CD14-positive monocyte (primary cell): ENCODE results near the gene SMIM27. TPM values are rescaled to one million over a fixed set of nuclear protein-coding genes. Genes with fewer than 3 reads are reported as not detected.

ENCODE experiments used
- DNase-seq, 3 donors: peaks; one replicate each; pipeline ENCODE4 v3.0.0-alpha.2; 2011 to 2022
- H2AFZ ChIP-seq: 2 replicates; pipeline ENCODE4 v1.6.0; 2012; ENCODE audit warnings: mild to moderate bottlenecking, low read depth, low read length, inconsistent platforms; ENCODE audit not compliant: insufficient read depth, poor library complexity, severe bottlenecking
- H3K27ac ChIP-seq, 2 donors: 1 replicate in 1 of 2; 2 replicates in 1 of 2; pipeline ENCODE4 v1.5.1; 2012 to 2013; ENCODE audit warnings: low read length in 2 of 2, control low read depth in 1 of 2, inconsistent platforms in 1 of 2, low read depth in 1 of 2, mild to moderate bottlenecking in 1 of 2
- H3K27me3 ChIP-seq, 2 donors: one replicate each; pipeline versions ENCODE4 v1.6.0 to v1.6.1; 2011 to 2013; ENCODE audit warnings: low read length in 2 of 2; ENCODE audit not compliant: control insufficient read depth in 2 of 2, insufficient read depth in 2 of 2
- H3K36me3 ChIP-seq, 2 donors: replicated peaks in 1 of 2; 1 replicate in 1 of 2; 2 replicates in 1 of 2; pipeline versions ENCODE4 v1.5.1 to v1.6.1; 2012 to 2013; ENCODE audit warnings: low read length in 2 of 2, control low read depth in 1 of 2, inconsistent platforms in 1 of 2, mild to moderate bottlenecking in 1 of 2; ENCODE audit not compliant: insufficient read depth in 2 of 2, control insufficient read depth in 1 of 2
- H3K4me1 ChIP-seq, 2 donors: 1 replicate in 1 of 2; 2 replicates in 1 of 2; pipeline versions ENCODE4 v1.5.1 to v1.6.1; 2012 to 2013; ENCODE audit warnings: low read length in 2 of 2, control low read depth in 1 of 2, inconsistent platforms in 1 of 2, mild to moderate bottlenecking in 1 of 2, moderate library complexity in 1 of 2; ENCODE audit not compliant: insufficient read depth in 2 of 2, control insufficient read depth in 1 of 2
- H3K4me2 ChIP-seq: replicated peaks from 2 replicates; pipeline ENCODE3; 2012; ENCODE audit warnings: low read length, moderate library complexity, mild to moderate bottlenecking; ENCODE audit not compliant: poor library complexity, severe bottlenecking; ENCODE audit errors: extremely low read depth
- H3K4me3 ChIP-seq, 3 experiments: fragments of 200-600 bp in 1 of 3; sonication (generic) in 1 of 3; replicated peaks in 1 of 3; 1 replicate in 2 of 3; 2 replicates in 1 of 3; pipeline ENCODE4 v1.5.1; 2011 to 2013; ENCODE audit warnings: low read length in 3 of 3, mild to moderate bottlenecking in 3 of 3, control low read depth in 2 of 3, low read depth in 2 of 3, inconsistent platforms in 1 of 3, moderate library complexity in 1 of 3
- H3K79me2 ChIP-seq: 2 replicates; pipeline ENCODE4 v1.6.0; 2012; ENCODE audit warnings: mild to moderate bottlenecking, control low read depth, inconsistent platforms, low read length, moderate library complexity; ENCODE audit not compliant: insufficient read depth
- H3K9ac ChIP-seq: 2 replicates; pipeline ENCODE4 v1.6.0; 2017; ENCODE audit warnings: low read length, mild to moderate bottlenecking; ENCODE audit not compliant: insufficient read depth, poor library complexity, severe bottlenecking
- H3K9me3 ChIP-seq, 2 donors: replicated peaks in 1 of 2; 1 replicate in 1 of 2; 2 replicates in 1 of 2; pipeline versions ENCODE4 v1.5.1 to v1.6.1; 2012 to 2013; ENCODE audit warnings: low read length in 2 of 2, control low read depth in 1 of 2; ENCODE audit not compliant: control insufficient read depth in 1 of 2, insufficient read depth in 1 of 2
- H4K20me1 ChIP-seq: 2 replicates; pipeline ENCODE4 v1.6.0; 2012; ENCODE audit warnings: mild to moderate bottlenecking, low read length, control low read depth, moderate library complexity; ENCODE audit not compliant: insufficient read depth
- H3K27ac Mint-ChIP-seq, 7 donors: one replicate each; pipeline ENCODE4 v1.8.0; 2020; ENCODE audit warnings: mild to moderate bottlenecking in 7 of 7, mixed read lengths in 7 of 7, moderate library complexity in 6 of 7, inconsistent platforms in 2 of 7
- H3K27me3 Mint-ChIP-seq, 3 donors: one replicate each; pipeline ENCODE4 v1.8.0; 2021 to 2022; ENCODE audit warnings: low read depth in 3 of 3, mild to moderate bottlenecking in 3 of 3, mixed read lengths in 3 of 3, moderate library complexity in 3 of 3, inconsistent platforms in 1 of 3
- H3K36me3 Mint-ChIP-seq, 2 donors: one replicate each; pipeline ENCODE4 v1.8.0; 2020; ENCODE audit warnings: mixed read lengths in 2 of 2, inconsistent platforms in 1 of 2, mild to moderate bottlenecking in 1 of 2
- H3K4me1 Mint-ChIP-seq: one replicate; pipeline ENCODE4 v1.8.0; 2020; ENCODE audit warnings: mild to moderate bottlenecking, mixed read lengths
- H3K4me3 Mint-ChIP-seq, 2 donors: one replicate each; pipeline ENCODE4 v1.8.0; 2020; ENCODE audit warnings: mild to moderate bottlenecking in 2 of 2, mixed read lengths in 2 of 2, moderate library complexity in 1 of 2
- H3K9me3 Mint-ChIP-seq, 7 donors: one replicate each; pipeline ENCODE4 v1.8.0; 2020 to 2022; ENCODE audit warnings: mixed read lengths in 7 of 7, mild to moderate bottlenecking in 6 of 7, moderate library complexity in 6 of 7, inconsistent platforms in 2 of 7
- WGBS: methylation state at CpG from one replicate; pipeline ENCODE4 v1.1.5; 2013; ENCODE audit warnings: missing lambda C conversion rate; ENCODE audit not compliant: insufficient coverage; 5-methylcytosine and 5-hydroxymethylcytosine counted together
- intact Hi-C, 2 donors: fragments of 100-400 bp; cut with micrococcal nuclease; formaldehyde crosslinking; loops; one replicate each; pipeline versions ENCODE4 v1.15.0 to v1.15.1; 2023
- polyA plus RNA-seq, 3 donors: library from polyadenylated mRNA; depleted of rRNA in 1 of 3; unstranded in 2 of 3; stranded (reverse) in 1 of 3; fragments of 300-500 nt in 2 of 3; fragments of >200 nt in 1 of 3; fragmentation: Illumina TruSeq in 2 of 3; gene quantifications; 1 replicate in 2 of 3; 2 replicates in 1 of 3; pipeline ENCODE4 v1.2.3, GENCODE V29; 2012 to 2021
- TF ChIP-seq, protein P1 (sequence below): fragments of 200-600 bp; IDR thresholded peaks from one replicate; pipeline ENCODE4 v1.8.0; 2022; ENCODE audit warnings: antibody characterized with exemption, mild to moderate bottlenecking

SMIM27 gene
- polyA plus RNA-seq, 3 donors = 3.4 to 29.5 (median 27.9) TPM

DNA sequence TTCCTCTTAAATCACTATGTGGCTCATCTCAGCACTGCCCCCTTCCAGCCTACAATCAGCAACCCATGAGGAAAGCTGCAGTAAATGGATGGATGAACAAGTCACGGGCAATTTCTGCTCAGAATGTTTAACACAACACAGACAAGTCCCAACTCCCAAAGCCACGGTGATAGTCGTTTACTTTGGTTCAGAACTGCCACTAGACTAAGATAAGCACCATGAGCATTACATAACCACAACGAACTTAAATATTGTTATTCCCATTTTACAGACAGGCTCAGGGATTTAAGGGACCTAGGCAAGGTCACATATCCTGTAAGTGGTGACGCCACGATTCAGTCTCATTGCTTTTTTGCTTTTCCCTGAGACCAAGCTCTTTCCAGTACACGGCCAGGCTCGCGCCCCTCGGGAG is 2.0 kb upstream of the SMIM27 start:
- Histone ChIP-seq H3K36me3 (peaks cover 3 to 7% of the 10 kb centered on the region in 2 donors), H3K9me3 (no peaks in the 10 kb centered on the region), H2AFZ (peak overlapping the region; percentile 86), H3K4me2 (peak overlapping the region; percentile 96), H3K79me2 (peaks cover 83% of the 10 kb centered on the region), H3K4me1 (peaks cover 11 to 28% of the 10 kb centered on the region in 2 donors), H3K27ac (peak overlapping the region; percentile 41 to 92), H3K9ac (peak overlapping the region; percentile 84), H3K4me3 (peak overlapping the region; percentile 88 to 92 (median 90)), H4K20me1 (peaks cover 52% of the 10 kb centered on the region), H3K27me3 (no peaks in the 10 kb centered on the region)
- peaks cover 14 to 24% of the 10 kb centered on the region in 2 donors for H3K36me3 Mint-ChIP-seq
- WGBS = 4% methylated on average over 5 of the region's 10 CpGs
- TF ChIP-seq, protein P1, sequence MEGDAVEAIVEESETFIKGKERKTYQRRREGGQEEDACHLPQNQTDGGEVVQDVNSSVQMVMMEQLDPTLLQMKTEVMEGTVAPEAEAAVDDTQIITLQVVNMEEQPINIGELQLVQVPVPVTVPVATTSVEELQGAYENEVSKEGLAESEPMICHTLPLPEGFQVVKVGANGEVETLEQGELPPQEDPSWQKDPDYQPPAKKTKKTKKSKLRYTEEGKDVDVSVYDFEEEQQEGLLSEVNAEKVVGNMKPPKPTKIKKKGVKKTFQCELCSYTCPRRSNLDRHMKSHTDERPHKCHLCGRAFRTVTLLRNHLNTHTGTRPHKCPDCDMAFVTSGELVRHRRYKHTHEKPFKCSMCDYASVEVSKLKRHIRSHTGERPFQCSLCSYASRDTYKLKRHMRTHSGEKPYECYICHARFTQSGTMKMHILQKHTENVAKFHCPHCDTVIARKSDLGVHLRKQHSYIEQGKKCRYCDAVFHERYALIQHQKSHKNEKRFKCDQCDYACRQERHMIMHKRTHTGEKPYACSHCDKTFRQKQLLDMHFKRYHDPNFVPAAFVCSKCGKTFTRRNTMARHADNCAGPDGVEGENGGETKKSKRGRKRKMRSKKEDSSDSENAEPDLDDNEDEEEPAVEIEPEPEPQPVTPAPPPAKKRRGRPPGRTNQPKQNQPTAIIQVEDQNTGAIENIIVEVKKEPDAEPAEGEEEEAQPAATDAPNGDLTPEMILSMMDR = no peak
- H3K27me3 Mint-ChIP-seq = no peaks in the 10 kb centered on the region
- H3K27ac Mint-ChIP-seq = peak overlapping the region in 6 of 7 donors; percentile 14 to 73 (median 58)
- intact Hi-C loops = no loop called here
- no peak for DNase-seq
- peaks cover 21% of the 10 kb centered on the region for H3K4me1 Mint-ChIP-seq
- H3K9me3 Mint-ChIP-seq = peaks cover 0 to 2% (median 0%) of the 10 kb centered on the region in 7 donors
- H3K4me3 Mint-ChIP-seq = peak overlapping the region; percentile 83 to 84

DNA sequence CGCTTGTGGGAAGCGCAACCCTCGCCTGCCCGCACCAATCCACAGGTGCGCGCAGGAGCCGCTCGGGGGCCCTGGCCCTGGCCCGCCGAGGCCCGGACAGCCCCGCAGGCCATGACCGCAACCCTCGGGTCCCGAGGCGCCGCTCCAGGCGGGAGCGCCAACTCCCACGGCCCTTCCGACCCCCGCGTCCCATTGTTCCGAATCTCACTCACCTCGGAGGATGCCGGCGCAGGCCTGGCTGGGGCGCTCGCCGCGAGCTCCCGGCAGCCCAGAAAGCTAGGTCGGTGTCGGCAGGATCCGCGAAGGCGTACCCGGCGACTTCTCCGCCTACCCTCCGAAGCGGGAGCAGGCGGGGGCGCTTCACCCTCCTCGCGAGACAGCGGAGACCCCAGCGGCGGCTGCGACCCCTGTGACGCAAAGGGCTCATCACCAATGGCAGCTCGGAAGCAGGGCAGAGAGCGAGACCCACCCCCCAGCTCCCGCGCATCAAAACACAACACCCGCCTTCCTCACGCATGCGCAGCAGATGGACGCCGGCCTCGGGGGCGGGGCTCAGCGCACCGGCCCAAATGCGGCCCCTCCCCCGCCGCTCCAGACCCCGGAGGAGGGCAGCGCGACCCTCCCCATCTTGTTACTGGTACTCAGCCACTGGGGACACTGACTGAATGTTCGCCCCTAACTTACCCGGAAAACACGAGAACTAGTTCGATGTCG is 1.4 kb upstream of the SMIM27 start:
- Histone ChIP-seq H2AFZ (peak overlapping the region; percentile 86), H4K20me1 (peaks cover 46% of the 10 kb centered on the region), H3K36me3 (peaks cover 3 to 7% of the 10 kb centered on the region in 2 donors), H3K79me2 (peaks cover 81% of the 10 kb centered on the region), H3K27ac (peak overlapping the region; percentile 90 to 92), H3K9me3 (no peaks in the 10 kb centered on the region), H3K9ac (peak overlapping the region; percentile 84), H3K4me3 (peak overlapping the region; percentile 88 to 92 (median 90)), H3K4me1 (peaks cover 11 to 28% of the 10 kb centered on the region in 2 donors), H3K4me2 (peak overlapping the region; percentile 96), H3K27me3 (no peaks in the 10 kb centered on the region)
- Mint-ChIP-seq H3K4me1 (peaks cover 21% of the 10 kb centered on the region), H3K27ac (peak overlapping the region; percentile 84 to 97 (median 95)), H3K27me3 (no peaks in the 10 kb centered on the region), H3K4me3 (peak overlapping the region; percentile 84 to 96), H3K9me3 (peaks cover 0 to 2% (median 0%) of the 10 kb centered on the region in 7 donors), H3K36me3 (peaks cover 14 to 24% of the 10 kb centered on the region in 2 donors)
- TF ChIP-seq, protein P1 = no peak
- DNase-seq = peak; percentile 73 to 84 (median 81)
- under 1% methylated on average over 66 of the region's 75 CpGs for WGBS
- intact Hi-C loops = no loop called here
